CD4-positive, CD25-positive, alpha-beta regulatory T cell (primary cell): ENCODE results near the gene ZNF740. TPM values are rescaled to one million over a fixed set of nuclear protein-coding genes. Genes with fewer than 3 reads are reported as not detected.

Experiments
- ATAC-seq, 2 donors: fragments of 150-1000 bp; cut with Tn5 transposase; one replicate each; pipeline ENCODE4 v1.10.0; 2021; ENCODE audit warnings: low read depth in 2 of 2, moderate number of reproducible peaks in 2 of 2, moderate library complexity in 1 of 2
- DNase-seq, 3 donors: peaks; one replicate each; pipeline versions ENCODE4 v3.0.0 to v3.0.0-alpha.2; 2012 to 2022; ENCODE audit warnings: mixed read lengths in 1 of 3
- H3K27ac ChIP-seq: one replicate; pipeline ENCODE4 v1.7.0; 2013; ENCODE audit warnings: mild to moderate bottlenecking, low read length; ENCODE audit not compliant: insufficient read depth, poor library complexity, severe bottlenecking
- H3K27me3 ChIP-seq: one replicate; pipeline ENCODE4 v1.7.0; 2013; ENCODE audit warnings: low read length; ENCODE audit not compliant: control insufficient read depth, insufficient read depth
- H3K36me3 ChIP-seq: one replicate; pipeline ENCODE4 v1.7.0; 2013; ENCODE audit warnings: mild to moderate bottlenecking, low read length, moderate library complexity; ENCODE audit not compliant: control insufficient read depth, insufficient read depth
- H3K4me1 ChIP-seq: 2 replicates; pipeline ENCODE4 v1.7.0; 2013; ENCODE audit warnings: mild to moderate bottlenecking, low read length; ENCODE audit not compliant: insufficient read depth, control insufficient read depth, poor library complexity, severe bottlenecking
- H3K4me3 ChIP-seq: one replicate; pipeline ENCODE4 v1.7.0; 2013; ENCODE audit warnings: low read depth, mild to moderate bottlenecking, low read length, moderate library complexity
- H3K9me3 ChIP-seq, 2 experiments: 1 replicate in 1 of 2; 2 replicates in 1 of 2; pipeline ENCODE4 v1.7.0; 2013; ENCODE audit warnings: low read length in 2 of 2, mild to moderate bottlenecking in 1 of 2, moderate library complexity in 1 of 2; ENCODE audit not compliant: control insufficient read depth in 2 of 2
- H3K27ac Mint-ChIP-seq, 3 donors: one replicate each; pipeline ENCODE4 v1.8.0; 2020 to 2022; ENCODE audit warnings: mild to moderate bottlenecking in 3 of 3, mixed read lengths in 3 of 3, moderate library complexity in 2 of 3
- H3K27me3 Mint-ChIP-seq: one replicate; pipeline ENCODE4 v1.8.0; 2022; ENCODE audit warnings: mild to moderate bottlenecking, mixed read lengths
- H3K36me3 Mint-ChIP-seq: one replicate; pipeline ENCODE4 v1.8.0; 2020; ENCODE audit warnings: mixed read lengths
- H3K4me1 Mint-ChIP-seq, 4 donors: one replicate each; pipeline ENCODE4 v1.8.0; 2020 to 2022; ENCODE audit warnings: mixed read lengths in 4 of 4, mild to moderate bottlenecking in 1 of 4
- H3K4me3 Mint-ChIP-seq, 4 donors: one replicate each; pipeline ENCODE4 v1.8.0; 2020 to 2022; ENCODE audit warnings: mild to moderate bottlenecking in 4 of 4, mixed read lengths in 4 of 4, moderate library complexity in 3 of 4
- H3K9me3 Mint-ChIP-seq, 7 donors: one replicate each; pipeline ENCODE4 v1.8.0; 2020 to 2022; ENCODE audit warnings: mixed read lengths in 7 of 7, mild to moderate bottlenecking in 3 of 7, moderate library complexity in 2 of 7
- polyA plus RNA-seq, 4 donors: library from polyadenylated mRNA; unstranded; fragments of 300-500 nt; fragmentation: Illumina TruSeq; gene quantifications; one replicate each; pipeline ENCODE4 v1.2.3, GENCODE V29; 2021
- total RNA-seq: library from RNA; stranded (reverse); gene quantifications from one replicate; pipeline ENCODE4 v1.2.3, GENCODE V29; 2022

The ZNF740 gene
- total and polyA plus RNA-seq, 5 donors from 2014 or later, result 2.3 to 32.6 (median 3.0) TPM

DNA sequence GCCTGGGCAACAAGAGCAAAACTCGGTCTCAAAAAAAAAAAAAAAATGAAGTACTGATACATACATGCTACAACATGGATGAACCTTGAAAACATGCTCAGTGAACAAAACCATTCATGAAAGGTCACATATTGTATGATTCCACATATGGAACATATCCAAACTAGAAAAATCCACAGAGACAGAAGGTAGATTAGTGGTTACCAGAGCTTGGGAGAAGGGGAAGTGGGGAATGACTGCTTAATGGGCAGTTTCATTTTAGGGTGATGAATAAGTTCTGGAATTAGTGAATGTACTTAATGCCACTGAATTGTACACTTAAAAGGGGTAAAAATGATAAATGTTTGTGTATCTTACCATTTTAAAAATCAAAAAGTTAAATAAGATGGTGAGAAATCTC lies 23.8 kb downstream of the ZNF740 start:
- Histone ChIP-seq H3K36me3 (peaks cover 7% of the 10 kb centered on the region), H3K27me3 (no peaks in the 10 kb centered on the region), H3K4me3 (peak overlapping the region; percentile 95), H3K9me3 (no peaks in the 10 kb centered on the region), H3K4me1 (peaks cover 88% of the 10 kb centered on the region), H3K27ac (peak overlapping the region; percentile 69)
- H3K4me3 Mint-ChIP-seq, result peak overlapping the region; percentile 84 to 97 (median 93)
- H3K9me3 Mint-ChIP-seq, result no peaks in the 10 kb centered on the region
- H3K27me3 Mint-ChIP-seq, result no peaks in the 10 kb centered on the region
- H3K36me3 Mint-ChIP-seq, result peaks cover 22% of the 10 kb centered on the region
- H3K27ac Mint-ChIP-seq, result peak overlapping the region in 2 of 3 donors; percentile 22 to 81
- peaks cover 30 to 91% (median 65%) of the 10 kb centered on the region in 4 donors for H3K4me1 Mint-ChIP-seq
- no peak for ATAC-seq
- DNase-seq, result no peak

DNA sequence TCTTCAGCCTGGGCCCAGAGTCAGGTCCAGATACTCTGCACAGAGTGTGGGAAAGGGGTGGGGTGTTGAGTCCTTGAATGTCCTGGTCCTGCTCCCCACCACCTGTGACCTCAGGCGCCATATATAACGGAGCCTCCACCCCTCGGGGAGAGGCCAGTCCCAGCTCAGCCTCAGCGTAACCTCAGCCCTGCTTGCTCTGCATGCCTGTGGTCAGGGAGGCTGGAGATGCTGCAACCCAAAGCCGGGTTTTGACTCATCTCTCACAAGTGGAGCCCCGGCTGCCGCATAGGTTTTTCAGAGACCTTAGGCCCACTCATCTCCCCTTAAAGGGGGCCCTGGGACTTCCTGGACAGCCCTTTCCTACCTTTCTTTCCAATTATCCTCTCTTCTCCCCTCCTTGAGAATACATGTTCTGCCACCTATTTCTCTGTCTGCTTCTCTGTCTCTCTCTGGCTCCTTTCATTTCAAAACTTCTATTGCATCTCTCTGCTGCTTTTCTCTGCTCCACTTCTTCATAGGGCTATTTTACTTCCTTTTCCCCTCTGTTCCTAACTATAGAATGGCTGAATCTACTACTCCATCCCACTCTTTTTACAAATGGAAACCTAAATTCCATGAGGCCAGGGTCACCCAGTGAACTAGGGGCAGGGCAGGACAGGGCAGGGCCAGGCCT lies 25.4 kb downstream of the ZNF740 start:
- peak overlapping the region; percentile 69 for H3K27ac ChIP-seq
- Mint-ChIP-seq H3K9me3 (no peaks in the 10 kb centered on the region), H3K4me3 (peak overlapping the region; percentile 84 to 97 (median 93)), H3K36me3 (peaks cover 12% of the 10 kb centered on the region), H3K27me3 (no peaks in the 10 kb centered on the region), H3K4me1 (peaks cover 25 to 86% (median 56%) of the 10 kb centered on the region in 4 donors), H3K27ac (peak overlapping the region; percentile 81 to 98 (median 88))
- peak in 1 of 3 donors; percentile 79 for DNase-seq
- H3K36me3 ChIP-seq, result peaks cover 4% of the 10 kb centered on the region
- no peaks in the 10 kb centered on the region for H3K9me3 ChIP-seq
- peak; percentile 44 to 54 for ATAC-seq
- H3K4me1 ChIP-seq, result peaks cover 80% of the 10 kb centered on the region
- no peaks in the 10 kb centered on the region for H3K27me3 ChIP-seq
- H3K4me3 ChIP-seq, result peak overlapping the region; percentile 95

DNA sequence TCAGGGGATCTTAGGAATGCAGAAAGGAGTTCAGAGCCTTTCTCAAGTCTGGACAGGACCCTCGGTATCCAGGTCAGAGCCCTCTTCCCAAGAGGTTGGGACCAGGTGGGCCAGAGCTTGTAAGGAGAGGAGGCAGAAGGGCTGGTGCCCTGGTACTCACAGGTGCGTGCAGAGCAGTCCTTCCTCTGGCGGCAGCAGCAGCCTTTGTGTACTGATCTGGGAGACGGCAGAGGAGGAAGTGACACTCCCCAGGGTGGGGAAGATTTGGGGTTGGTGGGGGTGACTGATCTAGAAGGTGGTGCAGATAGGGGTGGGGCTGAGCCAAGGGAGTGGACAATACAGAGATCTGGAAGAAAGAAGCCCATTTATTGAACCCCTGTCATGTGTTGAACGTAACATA lies 26.5 kb downstream of the ZNF740 start, which contains the start of gene ITGB7:
Gene ITGB7, minus strand, starts transcription at position 210 of the 400 bp plus-strand sequence. CDS start 6,808 bp downstream, outside the sequence.
- no peaks in the 10 kb centered on the region for H3K27me3 Mint-ChIP-seq
- Histone ChIP-seq H3K27me3 (no peaks in the 10 kb centered on the region), H3K9me3 (no peaks in the 10 kb centered on the region), H3K4me3 (peak within 1 kb of the TSS; percentile 95), H3K27ac (peak within 1 kb of the TSS; percentile 74), H3K36me3 (peaks cover 11% of the 10 kb centered on the region), H3K4me1 (peaks cover 69% of the 10 kb centered on the region)
- H3K4me1 Mint-ChIP-seq, result peaks cover 21 to 79% (median 51%) of the 10 kb centered on the region in 4 donors
- DNase-seq (peak; percentile 46 to 90 (median 68)), ATAC-seq (peak; percentile 81 to 82)
- peak within 1 kb of the TSS; percentile 90 to 99 (median 92) for H3K27ac Mint-ChIP-seq
- peak within 1 kb of the TSS; percentile 88 to 97 (median 93) for H3K4me3 Mint-ChIP-seq
- H3K36me3 Mint-ChIP-seq, result peaks cover 12% of the 10 kb centered on the region
- no peaks in the 10 kb centered on the region for H3K9me3 Mint-ChIP-seq

DNA sequence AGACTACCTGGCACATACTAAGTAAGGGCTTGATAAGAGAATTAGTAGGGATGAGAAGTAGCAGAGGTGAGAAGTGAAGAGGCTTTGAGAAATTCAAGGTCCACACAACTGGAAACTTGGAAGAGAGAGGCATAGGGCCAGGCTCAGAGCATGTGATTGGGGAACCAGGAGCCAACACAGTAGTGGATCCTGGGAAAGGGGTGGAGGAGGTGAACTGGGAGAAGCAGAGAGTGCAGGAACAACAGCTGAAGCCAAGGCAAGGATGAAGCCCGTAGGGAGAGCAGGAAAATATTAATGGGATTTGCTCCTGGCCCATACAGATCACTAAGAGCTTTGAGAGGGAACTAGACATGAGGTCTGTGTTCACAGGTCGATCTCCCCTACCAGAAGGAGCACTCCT lies 27.9 kb downstream of the ZNF740 start:
- H3K4me1 Mint-ChIP-seq, result peaks cover 16 to 73% (median 51%) of the 10 kb centered on the region in 4 donors
- Histone ChIP-seq H3K9me3 (no peaks in the 10 kb centered on the region), H3K27ac (peak overlapping the region; percentile 74), H3K4me3 (peak overlapping the region; percentile 62), H3K4me1 (peaks cover 62% of the 10 kb centered on the region), H3K36me3 (peaks cover 18% of the 10 kb centered on the region), H3K27me3 (no peaks in the 10 kb centered on the region)
- ATAC-seq, result no peak
- no peaks in the 10 kb centered on the region for H3K27me3 Mint-ChIP-seq
- H3K4me3 Mint-ChIP-seq, result peak overlapping the region; percentile 88 to 93 (median 91)
- H3K9me3 Mint-ChIP-seq, result no peaks in the 10 kb centered on the region
- peak overlapping the region; percentile 90 to 99 (median 92) for H3K27ac Mint-ChIP-seq
- no peak for DNase-seq
- peaks cover 15% of the 10 kb centered on the region for H3K36me3 Mint-ChIP-seq

DNA sequence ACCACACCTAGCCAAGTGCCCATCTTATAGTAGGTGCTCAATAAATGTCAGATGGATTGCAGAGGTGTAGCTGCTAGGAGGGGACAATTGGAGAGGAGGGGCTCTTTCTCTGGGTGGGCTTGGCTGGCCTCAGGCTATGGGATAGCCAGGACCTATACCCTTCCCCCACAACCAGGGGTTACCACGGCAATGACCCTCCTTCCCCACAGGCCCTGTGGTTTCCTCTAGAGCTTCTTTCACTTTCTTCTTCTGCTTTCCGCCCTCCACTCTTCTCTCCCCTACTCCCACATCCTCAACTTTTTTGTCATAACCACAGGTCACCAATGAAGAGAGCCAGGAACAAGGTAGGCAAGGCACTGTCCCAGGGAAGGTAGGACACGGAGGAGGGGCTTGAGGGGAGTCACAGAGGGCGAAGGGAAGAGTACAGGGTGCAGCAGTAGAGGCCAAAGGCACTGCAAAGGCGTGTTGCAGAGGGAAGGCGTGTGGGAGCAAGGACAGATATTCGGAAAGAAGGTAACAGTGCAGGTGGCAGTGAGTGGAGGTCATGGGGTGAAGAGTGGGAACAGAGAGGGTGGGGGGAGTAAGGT lies 28.4 kb downstream of the ZNF740 start:
- ATAC-seq (peak; percentile 26), DNase-seq (peak in 1 of 3 donors; percentile 75)
- H3K27me3 ChIP-seq, result no peaks in the 10 kb centered on the region
- Mint-ChIP-seq H3K27me3 (no peaks in the 10 kb centered on the region), H3K4me1 (peaks cover 16 to 73% (median 52%) of the 10 kb centered on the region in 4 donors), H3K9me3 (no peaks in the 10 kb centered on the region), H3K36me3 (peaks cover 15% of the 10 kb centered on the region), H3K4me3 (peak overlapping the region; percentile 88 to 93 (median 91)), H3K27ac (peak overlapping the region; percentile 90 to 99 (median 92))
- peaks cover 62% of the 10 kb centered on the region for H3K4me1 ChIP-seq
- peaks cover 23% of the 10 kb centered on the region for H3K36me3 ChIP-seq
- H3K4me3 ChIP-seq, result peak overlapping the region; percentile 62
- H3K27ac ChIP-seq, result peak overlapping the region; percentile 74
- no peaks in the 10 kb centered on the region for H3K9me3 ChIP-seq

GRCh38 chr12:53210843-53211242 lies 30.3 kb downstream of the ZNF740 start:
- Mint-ChIP-seq H3K4me3 (peak overlapping the region in 1 of 4 donors; percentile 15), H3K4me1 (peaks cover 19 to 68% (median 47%) of the 10 kb centered on the region in 4 donors), H3K9me3 (no peaks in the 10 kb centered on the region), H3K36me3 (peaks cover 19% of the 10 kb centered on the region), H3K27me3 (no peaks in the 10 kb centered on the region), H3K27ac (peak overlapping the region in 1 of 3 donors; percentile 29)
- H3K9me3 ChIP-seq, result no peaks in the 10 kb centered on the region
- DNase-seq (no peak), ATAC-seq (no peak)
- peaks cover 37% of the 10 kb centered on the region for H3K36me3 ChIP-seq
- peak overlapping the region; percentile 43 for H3K27ac ChIP-seq
- no peaks in the 10 kb centered on the region for H3K27me3 ChIP-seq
- H3K4me3 ChIP-seq, result no peak overlapping the region
- peaks cover 45% of the 10 kb centered on the region for H3K4me1 ChIP-seq

DNA sequence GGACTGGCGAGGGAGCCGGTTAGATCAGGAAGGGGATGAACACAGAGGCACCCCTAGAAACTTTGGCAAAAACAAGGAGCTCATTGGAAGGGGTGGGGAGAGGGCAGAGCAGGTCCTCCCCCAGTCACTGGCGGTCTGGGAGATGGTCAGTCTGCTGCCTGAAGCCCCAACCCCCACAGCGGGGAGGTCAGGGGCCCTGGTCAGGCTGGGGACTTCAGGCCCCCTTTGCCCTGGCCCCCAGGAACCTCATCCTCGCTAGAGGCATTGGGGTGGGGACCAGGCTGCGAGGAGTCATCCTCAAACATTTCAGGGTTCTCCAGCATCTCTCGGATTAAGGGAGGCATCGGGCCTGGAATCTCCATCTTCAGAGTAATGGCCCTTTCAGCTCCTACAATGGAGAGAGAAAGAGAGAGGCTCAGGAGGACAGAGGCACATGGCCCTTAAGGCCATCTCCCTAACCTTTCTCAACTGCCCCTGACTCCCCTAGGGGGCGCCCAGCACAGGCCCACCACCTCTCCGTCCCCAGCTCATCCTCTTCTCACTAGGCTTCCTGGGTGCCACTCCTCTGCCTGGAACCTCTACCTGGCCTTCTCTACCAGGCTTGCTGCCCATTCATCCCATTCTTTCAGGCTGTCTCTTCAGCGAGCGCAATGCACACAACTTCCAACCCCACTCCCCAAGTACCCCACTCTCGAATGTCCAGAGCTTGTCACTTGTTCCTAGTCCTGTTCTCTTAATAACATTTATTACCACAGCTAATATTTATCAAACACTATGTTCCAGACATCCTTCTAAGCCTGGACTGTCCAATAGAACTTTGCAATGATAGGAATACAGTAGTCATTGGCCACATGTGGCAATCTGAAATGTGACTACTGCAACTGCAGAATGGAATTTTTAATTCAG lies 31.2 kb downstream of the ZNF740 start:
- no peak overlapping the region for H3K4me3 ChIP-seq
- no peaks in the 10 kb centered on the region for H3K9me3 ChIP-seq
- H3K4me1 ChIP-seq, result peaks cover 46% of the 10 kb centered on the region
- Mint-ChIP-seq H3K4me1 (peaks cover 19 to 69% (median 45%) of the 10 kb centered on the region in 4 donors), H3K4me3 (peak overlapping the region in 2 of 4 donors; percentile 4 to 80), H3K9me3 (no peaks in the 10 kb centered on the region), H3K36me3 (peaks cover 15% of the 10 kb centered on the region), H3K27ac (peak overlapping the region in 1 of 3 donors; percentile 87), H3K27me3 (no peaks in the 10 kb centered on the region)
- H3K36me3 ChIP-seq, result peaks cover 40% of the 10 kb centered on the region
- DNase-seq (peak in 1 of 3 donors; percentile 40), ATAC-seq (no peak)
- no peaks in the 10 kb centered on the region for H3K27me3 ChIP-seq
- H3K27ac ChIP-seq, result no peak overlapping the region
